Neural progenitor cell (in vitro differentiated cells): ENCODE data around the gene PPY. TPM values are rescaled to one million over a fixed set of nuclear protein-coding genes. Genes with fewer than 3 reads are reported as not detected.

Experiments
- DNase-seq: peaks from one replicate; pipeline ENCODE4 v3.0.0-alpha.2; 2016; ENCODE audit warnings: low spot score
- H2AFZ ChIP-seq: fragments of 200-600 bp; sonication (generic); replicated peaks from 2 replicates; pipeline ENCODE4 v1.6.1; 2016; ENCODE audit warnings: antibody characterized with exemption
- H3F3A ChIP-seq: fragments of 200-600 bp; sonication (generic); 2 replicates; pipeline ENCODE4 v1.6.1; 2016; ENCODE audit warnings: antibody characterized with exemption, low read depth
- H3K27ac ChIP-seq: fragments of 200-600 bp; sonication (generic); 2 replicates; pipeline ENCODE4 v1.5.1; 2016; ENCODE audit warnings: mild to moderate bottlenecking
- H3K27me3 ChIP-seq: fragments of 200-600 bp; sonication (generic); 2 replicates; pipeline ENCODE4 v1.6.1; 2016; ENCODE audit warnings: mild to moderate bottlenecking, moderate library complexity
- H3K36me3 ChIP-seq: fragments of 200-600 bp; sonication (generic); 2 replicates; pipeline ENCODE4 v1.5.1; 2016
- H3K4me1 ChIP-seq: fragments of 200-600 bp; sonication (generic); 2 replicates; pipeline ENCODE4 v1.6.1; 2016; ENCODE audit warnings: mixed run types
- H3K4me2 ChIP-seq: fragments of 200-600 bp; sonication (generic); 2 replicates; pipeline ENCODE4 v1.6.1; 2016
- H3K4me3 ChIP-seq: fragments of 200-600 bp; sonication (generic); 2 replicates; pipeline ENCODE4 v1.5.1; 2016
- H3K79me2 ChIP-seq: fragments of 200-600 bp; sonication (generic); 2 replicates; pipeline ENCODE4 v1.6.1; 2016; ENCODE audit warnings: low read depth
- H3K9ac ChIP-seq: fragments of 200-600 bp; sonication (generic); 2 replicates; pipeline ENCODE4 v1.6.1; 2016
- H3K9me3 ChIP-seq: fragments of 200-600 bp; sonication (generic); 2 replicates; pipeline ENCODE4 v1.5.1; 2016; ENCODE audit warnings: low read depth
- H4K20me1 ChIP-seq: fragments of 200-600 bp; sonication (generic); 2 replicates; pipeline ENCODE4 v1.6.1; 2016; ENCODE audit warnings: low read depth
- H3K27ac Mint-ChIP-seq: 3 replicates; pipeline ENCODE4 v1.8.0; 2021; ENCODE audit warnings: mixed read lengths
- H3K27me3 Mint-ChIP-seq: 2 replicates; pipeline ENCODE4 v1.8.0; 2022; ENCODE audit warnings: low read depth, mild to moderate bottlenecking, inconsistent platforms, moderate library complexity, mixed read lengths; ENCODE audit not compliant: insufficient read depth
- H3K36me3 Mint-ChIP-seq: 3 replicates; pipeline ENCODE4 v1.8.0; 2021; ENCODE audit warnings: mixed read lengths
- H3K4me1 Mint-ChIP-seq: 3 replicates; pipeline ENCODE4 v1.8.0; 2021; ENCODE audit warnings: mixed read lengths
- H3K4me3 Mint-ChIP-seq: 3 replicates; pipeline ENCODE4 v1.8.0; 2021; ENCODE audit warnings: mild to moderate bottlenecking, moderate library complexity, mixed read lengths
- H3K9me3 Mint-ChIP-seq: 3 replicates; pipeline ENCODE4 v1.8.0; 2020; ENCODE audit warnings: mixed read lengths
- CTCF ChIP-seq: fragments of 200-600 bp; sonication (generic); IDR thresholded peaks from 2 replicates; pipeline ENCODE4 v1.5.1; 2017; ENCODE audit warnings: antibody characterized with exemption, mild to moderate bottlenecking
- EZH2 ChIP-seq: fragments of 200-600 bp; sonication (generic); IDR thresholded peaks from 2 replicates; pipeline ENCODE4 v1.6.1; 2017; ENCODE audit warnings: antibody characterized with exemption, mild to moderate bottlenecking, moderate library complexity
- EZH2phosphoT487 ChIP-seq: fragments of 200-600 bp; sonication (generic); IDR thresholded peaks from 2 replicates; pipeline ENCODE4 v1.6.1; 2017; ENCODE audit warnings: antibody characterized with exemption
- total RNA-seq: library from RNA; depleted of rRNA; stranded (reverse); fragments of >200 nt; gene quantifications from 2 replicates; pipeline ENCODE4 v1.2.3, GENCODE V29; 2015; ENCODE audit warnings: low replicate concordance

The PPY gene
- total RNA-seq, 1 donor from 2014 or later = not detected

GRCh38 chr17:43950554-43950953, 8.3 kb upstream of the PPY start:
- Histone ChIP-seq H3K9me3 (no peaks in the 10 kb centered on the region), H3K27me3 (peaks cover 62% of the 10 kb centered on the region), H3K4me2 (no peak overlapping the region), H3K27ac (no peak overlapping the region), H3K4me3 (no peak overlapping the region), H3K36me3 (no peaks in the 10 kb centered on the region), H3K9ac (no peak overlapping the region), H2AFZ (no peak overlapping the region), H3K79me2 (no peaks in the 10 kb centered on the region), H3F3A (peaks cover 27% of the 10 kb centered on the region), H4K20me1 (no peaks in the 10 kb centered on the region), H3K4me1 (no peaks in the 10 kb centered on the region)
- DNase-seq = no peak
- Mint-ChIP-seq H3K4me1 (peaks cover 16% of the 10 kb centered on the region), H3K9me3 (no peaks in the 10 kb centered on the region), H3K27ac (no peak overlapping the region), H3K27me3 (peaks cover 54% of the 10 kb centered on the region), H3K4me3 (no peak overlapping the region), H3K36me3 (no peaks in the 10 kb centered on the region)
- TF ChIP-seq CTCF (no peak), EZH2phosphoT487 (no peak)

- Histone ChIP-seq H3K27me3 (peaks cover 54% of the 10 kb centered on the region), H3K79me2 (no peaks in the 10 kb centered on the region), H3K36me3 (no peaks in the 10 kb centered on the region), H2AFZ (no peak overlapping the region), H3F3A (peaks cover 27% of the 10 kb centered on the region), H3K4me2 (no peak overlapping the region), H3K4me1 (no peaks in the 10 kb centered on the region), H3K4me3 (no peak overlapping the region), H3K9ac (no peak overlapping the region), H3K9me3 (no peaks in the 10 kb centered on the region), H4K20me1 (no peaks in the 10 kb centered on the region), H3K27ac (no peak overlapping the region)
- Mint-ChIP-seq H3K4me3 (no peak overlapping the region), H3K27me3 (peaks cover 51% of the 10 kb centered on the region), H3K36me3 (no peaks in the 10 kb centered on the region), H3K9me3 (no peaks in the 10 kb centered on the region), H3K4me1 (peaks cover 16% of the 10 kb centered on the region), H3K27ac (no peak overlapping the region)
- DNase-seq = no peak
- no peak for TF ChIP-seq EZH2phosphoT487
- no peak for TF ChIP-seq CTCF
- TF ChIP-seq EZH2 = no peak
Observed at GRCh38 chr17:43949781-43950180, 7.5 kb upstream of the PPY start.

GRCh38 chr17:43946781-43947180, 4.5 kb upstream of the PPY start:
- Mint-ChIP-seq H3K36me3 (no peaks in the 10 kb centered on the region), H3K4me3 (no peak overlapping the region), H3K27me3 (peaks cover 36% of the 10 kb centered on the region), H3K9me3 (no peaks in the 10 kb centered on the region), H3K27ac (no peak overlapping the region), H3K4me1 (peaks cover 9% of the 10 kb centered on the region)
- no peaks in the 10 kb centered on the region for H3K4me1 ChIP-seq
- H3K36me3 ChIP-seq = no peaks in the 10 kb centered on the region
- no peak overlapping the region for H2AFZ ChIP-seq
- H3K27ac ChIP-seq = no peak overlapping the region
- H3K79me2 ChIP-seq = no peaks in the 10 kb centered on the region
- no peaks in the 10 kb centered on the region for H3K9me3 ChIP-seq
- H3K4me2 ChIP-seq = no peak overlapping the region
- DNase-seq = no peak
- TF ChIP-seq EZH2 (no peak), EZH2phosphoT487 (no peak), CTCF (no peak)
- no peak overlapping the region for H3K4me3 ChIP-seq
- no peak overlapping the region for H3K9ac ChIP-seq
- peaks cover 5% of the 10 kb centered on the region for H3F3A ChIP-seq
- no peaks in the 10 kb centered on the region for H4K20me1 ChIP-seq
- peaks cover 24% of the 10 kb centered on the region for H3K27me3 ChIP-seq
